ENCODE data around the gene AP2A1. TPM values are rescaled to one million over a fixed set of nuclear protein-coding genes. Genes with fewer than 3 reads are reported as not detected.

AP2A1 gene
- total and polyA plus RNA-seq, 2 of the 13 experiments (the other 11 are each of a cell fraction or from before 2014, with no cell fraction given), result 22.7 to 39.7 TPM

- TF ChIP-seq ARID4A (CRISPR knock-in tag; IDR thresholded peaks at IDR 0.05; ENCODE audit: borderline replicate concordance) (peak; percentile 60; the same call in 1 of the 2 replicates), SP4 (CRISPR knock-in tag; IDR thresholded peaks at IDR 0.05) (no peak), AHR (CRISPR knock-in tag; IDR thresholded peaks at IDR 0.05) (no peak), TAF1 (CRISPR knock-in tag; IDR thresholded peaks at IDR 0.05) (peak; percentile 43; the same call in 1 of the 2 replicates), KLF12 (CRISPR knock-in tag; IDR thresholded peaks at IDR 0.05; ENCODE audit: borderline replicate concordance) (0 out of 2 replicates have a peak, but pooled peaks have one; percentile 22), ZFY (CRISPR knock-in tag; IDR thresholded peaks at IDR 0.05) (peak; percentile 75), HDAC1 (CRISPR knock-in tag; IDR thresholded peaks at IDR 0.05) (peak; percentile 44; the same call in 1 of the 2 replicates), XRCC5 (optimal IDR thresholded peaks at IDR 0.05; ENCODE audit: low read length) (peak; percentile 24), SIX1 (CRISPR knock-in tag; IDR thresholded peaks at IDR 0.05; ENCODE audit: borderline replicate concordance) (no peak), RBM39 (IDR thresholded peaks at IDR 0.05; ENCODE audit: low read depth, low read length, poor library complexity, severe bottlenecking) (no peak), HOXA7 (CRISPR knock-in tag; IDR thresholded peaks at IDR 0.05) (no peak), MTERF4 (CRISPR knock-in tag; IDR thresholded peaks at IDR 0.05) (peak; percentile 73), ZNF234 (CRISPR knock-in tag; conservative IDR thresholded peaks at IDR 0.05) (no peak)
- TF ChIP-seq, protein P1, sequence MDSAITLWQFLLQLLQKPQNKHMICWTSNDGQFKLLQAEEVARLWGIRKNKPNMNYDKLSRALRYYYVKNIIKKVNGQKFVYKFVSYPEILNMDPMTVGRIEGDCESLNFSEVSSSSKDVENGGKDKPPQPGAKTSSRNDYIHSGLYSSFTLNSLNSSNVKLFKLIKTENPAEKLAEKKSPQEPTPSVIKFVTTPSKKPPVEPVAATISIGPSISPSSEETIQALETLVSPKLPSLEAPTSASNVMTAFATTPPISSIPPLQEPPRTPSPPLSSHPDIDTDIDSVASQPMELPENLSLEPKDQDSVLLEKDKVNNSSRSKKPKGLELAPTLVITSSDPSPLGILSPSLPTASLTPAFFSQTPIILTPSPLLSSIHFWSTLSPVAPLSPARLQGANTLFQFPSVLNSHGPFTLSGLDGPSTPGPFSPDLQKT (CRISPR knock-in tag; IDR thresholded peaks at IDR 0.05; ENCODE audit: borderline replicate concordance), result no peak
- TF ChIP-seq, protein P2, sequence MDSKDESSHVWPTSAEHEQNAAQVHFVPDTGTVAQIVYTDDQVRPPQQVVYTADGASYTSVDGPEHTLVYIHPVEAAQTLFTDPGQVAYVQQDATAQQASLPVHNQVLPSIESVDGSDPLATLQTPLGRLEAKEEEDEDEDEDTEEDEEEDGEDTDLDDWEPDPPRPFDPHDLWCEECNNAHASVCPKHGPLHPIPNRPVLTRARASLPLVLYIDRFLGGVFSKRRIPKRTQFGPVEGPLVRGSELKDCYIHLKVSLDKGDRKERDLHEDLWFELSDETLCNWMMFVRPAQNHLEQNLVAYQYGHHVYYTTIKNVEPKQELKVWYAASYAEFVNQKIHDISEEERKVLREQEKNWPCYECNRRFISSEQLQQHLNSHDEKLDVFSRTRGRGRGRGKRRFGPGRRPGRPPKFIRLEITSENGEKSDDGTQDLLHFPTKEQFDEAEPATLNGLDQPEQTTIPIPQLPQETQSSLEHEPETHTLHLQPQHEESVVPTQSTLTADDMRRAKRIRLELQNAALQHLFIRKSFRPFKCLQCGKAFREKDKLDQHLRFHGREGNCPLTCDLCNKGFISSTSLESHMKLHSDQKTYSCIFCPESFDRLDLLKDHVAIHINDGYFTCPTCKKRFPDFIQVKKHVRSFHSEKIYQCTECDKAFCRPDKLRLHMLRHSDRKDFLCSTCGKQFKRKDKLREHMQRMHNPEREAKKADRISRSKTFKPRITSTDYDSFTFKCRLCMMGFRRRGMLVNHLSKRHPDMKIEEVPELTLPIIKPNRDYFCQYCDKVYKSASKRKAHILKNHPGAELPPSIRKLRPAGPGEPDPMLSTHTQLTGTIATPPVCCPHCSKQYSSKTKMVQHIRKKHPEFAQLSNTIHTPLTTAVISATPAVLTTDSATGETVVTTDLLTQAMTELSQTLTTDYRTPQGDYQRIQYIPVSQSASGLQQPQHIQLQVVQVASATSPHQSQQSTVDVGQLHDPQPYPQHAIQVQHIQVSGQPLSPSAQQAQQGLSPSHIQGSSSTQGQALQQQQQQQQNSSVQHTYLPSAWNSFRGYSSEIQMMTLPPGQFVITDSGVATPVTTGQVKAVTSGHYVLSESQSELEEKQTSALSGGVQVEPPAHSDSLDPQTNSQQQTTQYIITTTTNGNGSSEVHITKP (CRISPR knock-in tag; IDR thresholded peaks at IDR 0.05; ENCODE audit: low read depth), result peak; percentile 69; the same call in 1 of the 2 replicates
- TF ChIP-seq, protein P3, sequence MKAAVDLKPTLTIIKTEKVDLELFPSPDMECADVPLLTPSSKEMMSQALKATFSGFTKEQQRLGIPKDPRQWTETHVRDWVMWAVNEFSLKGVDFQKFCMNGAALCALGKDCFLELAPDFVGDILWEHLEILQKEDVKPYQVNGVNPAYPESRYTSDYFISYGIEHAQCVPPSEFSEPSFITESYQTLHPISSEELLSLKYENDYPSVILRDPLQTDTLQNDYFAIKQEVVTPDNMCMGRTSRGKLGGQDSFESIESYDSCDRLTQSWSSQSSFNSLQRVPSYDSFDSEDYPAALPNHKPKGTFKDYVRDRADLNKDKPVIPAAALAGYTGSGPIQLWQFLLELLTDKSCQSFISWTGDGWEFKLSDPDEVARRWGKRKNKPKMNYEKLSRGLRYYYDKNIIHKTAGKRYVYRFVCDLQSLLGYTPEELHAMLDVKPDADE (CRISPR knock-in tag; IDR thresholded peaks at IDR 0.05), result no peak
Measured at GRCh38 chr19:49771674-49772139, 4.9 kb downstream of the AP2A1 start (continued).
